Gastrocnemius medialis (tissue), 4 donors: ENCODE results near the gene UNC5C. TPM values are rescaled to one million over a fixed set of nuclear protein-coding genes. Genes with fewer than 3 reads are reported as not detected.

ENCODE experiments used
- ATAC-seq, 2 donors: fragments of 150-250 bp; one replicate each; pipeline ENCODE4 v1.9.1; 2016
- DNase-seq, 2 donors: peaks; one replicate each; pipeline ENCODE4 v3.0.0-alpha.2; 2019
- H3K27ac ChIP-seq, 4 donors: fragments of 200-600 bp; sonication (generic); 1 replicate in 1 of 4; 2 replicates in 3 of 4; pipeline ENCODE4 v1.5.1; 2016 to 2018; ENCODE audit warnings: mild to moderate bottlenecking in 2 of 4, moderate library complexity in 1 of 4
- H3K27me3 ChIP-seq, 3 donors: fragments of 200-600 bp; sonication (generic) in 2 of 3; 1 replicate in 1 of 3; 2 replicates in 2 of 3; pipeline versions ENCODE4 v1.5.1 to v1.6.0; 2016 to 2019; ENCODE audit warnings: mild to moderate bottlenecking in 1 of 3, moderate library complexity in 1 of 3
- H3K36me3 ChIP-seq, 2 donors: fragments of 200-600 bp; sonication (generic) in 1 of 2; one replicate each; pipeline ENCODE4 v1.5.1; 2017 to 2018
- H3K4me1 ChIP-seq, 2 donors: fragments of 200-600 bp; sonication (generic) in 1 of 2; one replicate each; pipeline ENCODE4 v1.5.1; 2016 to 2017; ENCODE audit warnings: mild to moderate bottlenecking in 2 of 2
- H3K4me3 ChIP-seq, 4 donors: fragments of 200-600 bp; sonication (generic) in 3 of 4; 1 replicate in 1 of 4; 2 replicates in 3 of 4; pipeline ENCODE4 v1.5.1; 2016 to 2019; ENCODE audit warnings: mild to moderate bottlenecking in 2 of 4
- H3K9me3 ChIP-seq, 3 donors: fragments of 200-600 bp; sonication (generic) in 2 of 3; 1 replicate in 1 of 3; 2 replicates in 2 of 3; pipeline ENCODE4 v1.5.1; 2016 to 2019
- CTCF ChIP-seq, 5 experiments: fragments of 450-650 bp in 3 of 5; fragments of 200-600 bp in 2 of 5; sonication (generic) in 2 of 5; IDR thresholded peaks in 4 of 5; conservative IDR thresholded peaks in 1 of 5; 1 replicate in 4 of 5; 2 replicates in 1 of 5; pipeline ENCODE4 v1.5.1; 2016 to 2019; ENCODE audit warnings: antibody characterized with exemption in 5 of 5, mild to moderate bottlenecking in 3 of 5, moderate library complexity in 3 of 5
- POLR2A ChIP-seq, 2 donors: fragments of 450-650 bp; IDR thresholded peaks; one replicate each; pipeline ENCODE4 v1.6.1; 2017; ENCODE audit warnings: antibody characterized with exemption in 2 of 2, mild to moderate bottlenecking in 2 of 2, moderate library complexity in 2 of 2
- in situ Hi-C, 4 donors: fragments of 200-750 bp; cut with MboI; loops; one replicate each; pipeline versions ENCODE4 v1.15.0 to v1.8.0; 2017; ENCODE audit warnings: low sequenced_read_pairs in 4 of 4
- intact Hi-C: fragments of 100-400 bp; cut with DNase I; formaldehyde crosslinking; loops from one replicate; pipeline ENCODE4 v1.15.1; 2023; ENCODE audit warnings: low total_unique reads
- total RNA-seq, 4 donors: library from RNA; depleted of rRNA; stranded (reverse); fragments of >200 nt; gene quantifications; one replicate each; pipeline versions ENCODE4 v1.1.0 to v1.2.3, GENCODE V29; 2016

UNC5C gene
- total RNA-seq, 4 donors from 2014 or later: 0.07 to 0.33 (median 0.23) TPM; not detected in 1

GRCh38 chr4:95410387-95410977 is 138.3 kb downstream of the UNC5C start:
- Histone ChIP-seq H3K4me3 (no peak overlapping the region), H3K36me3 (no peaks in the 10 kb centered on the region), H3K27me3 (no peaks in the 10 kb centered on the region), H3K9me3 (no peaks in the 10 kb centered on the region), H3K4me1 (no peaks in the 10 kb centered on the region), H3K27ac (no peak overlapping the region)
- DNase-seq (no peak), ATAC-seq (no peak)
- TF ChIP-seq POLR2A (IDR thresholded peaks at IDR 0.05) (no peak), CTCF (IDR thresholded peaks at IDR 0.05 in 4 of 5, conservative IDR thresholded peaks at IDR 0.05 in 1 of 5) (no peak)
- in situ Hi-C loops: no loop called here
- intact Hi-C loops: no loop called here

- in situ Hi-C loops: no loop called here
- TF ChIP-seq CTCF (IDR thresholded peaks at IDR 0.05 in 4 of 5, conservative IDR thresholded peaks at IDR 0.05 in 1 of 5) (no peak), POLR2A (IDR thresholded peaks at IDR 0.05) (no peak)
- no peak overlapping the region for H3K27ac ChIP-seq
- no peaks in the 10 kb centered on the region for H3K4me1 ChIP-seq
- ATAC-seq: no peak
- no peak for DNase-seq
- no peaks in the 10 kb centered on the region for H3K27me3 ChIP-seq
- intact Hi-C loops: no loop called here
- no peaks in the 10 kb centered on the region for H3K9me3 ChIP-seq
- H3K36me3 ChIP-seq: no peaks in the 10 kb centered on the region
- H3K4me3 ChIP-seq: no peak overlapping the region
Measured at GRCh38 chr4:95409750-95410149, 139.0 kb downstream of the UNC5C start.

GRCh38 chr4:95409127-95409526 is 139.6 kb downstream of the UNC5C start:
- H3K4me1 ChIP-seq: no peaks in the 10 kb centered on the region
- H3K36me3 ChIP-seq: no peaks in the 10 kb centered on the region
- DNase-seq (no peak), ATAC-seq (no peak)
- no peak overlapping the region for H3K27ac ChIP-seq
- in situ Hi-C loops (no loop called here), intact Hi-C loops (no loop called here)
- TF ChIP-seq POLR2A (IDR thresholded peaks at IDR 0.05) (no peak), CTCF (IDR thresholded peaks at IDR 0.05 in 4 of 5, conservative IDR thresholded peaks at IDR 0.05 in 1 of 5) (no peak)
- no peak overlapping the region for H3K4me3 ChIP-seq
- H3K9me3 ChIP-seq: no peaks in the 10 kb centered on the region
- no peaks in the 10 kb centered on the region for H3K27me3 ChIP-seq

GRCh38 chr4:95402299-95402698 is 146.5 kb downstream of the UNC5C start:
- in situ Hi-C loops: no loop called here
- intact Hi-C loops: no loop called here
- Histone ChIP-seq H3K4me1 (no peaks in the 10 kb centered on the region), H3K9me3 (no peaks in the 10 kb centered on the region), H3K27me3 (no peaks in the 10 kb centered on the region), H3K27ac (no peak overlapping the region), H3K4me3 (no peak overlapping the region), H3K36me3 (no peaks in the 10 kb centered on the region)
- DNase-seq: no peak
- TF ChIP-seq CTCF (IDR thresholded peaks at IDR 0.05 in 4 of 5, conservative IDR thresholded peaks at IDR 0.05 in 1 of 5): no peak
- TF ChIP-seq POLR2A (IDR thresholded peaks at IDR 0.05): no peak
- no peak for ATAC-seq

- Histone ChIP-seq H3K27me3 (no peaks in the 10 kb centered on the region), H3K4me1 (no peaks in the 10 kb centered on the region), H3K9me3 (no peaks in the 10 kb centered on the region), H3K36me3 (no peaks in the 10 kb centered on the region), H3K4me3 (no peak overlapping the region), H3K27ac (no peak overlapping the region)
- no peak for ATAC-seq
- no peak for DNase-seq
- in situ Hi-C loops: no loop called here
- TF ChIP-seq CTCF (IDR thresholded peaks at IDR 0.05 in 4 of 5, conservative IDR thresholded peaks at IDR 0.05 in 1 of 5) (no peak), POLR2A (IDR thresholded peaks at IDR 0.05) (no peak)
- intact Hi-C loops: no loop called here
Measured at GRCh38 chr4:95398217-95398616, 150.6 kb downstream of the UNC5C start.
